ENCODE results near the gene FAM47C. TPM values are rescaled to one million over a fixed set of nuclear protein-coding genes. Genes with fewer than 3 reads are reported as not detected.

FAM47C gene
- total RNA-seq, result not detected in 2 replicates

GRCh38 chrX:37008182-37008581 lies at the start of gene FAM47C:
FAM47C (plus strand) TSS chrX:37008366; CDS start chrX:37008411, 45 bp downstream.

